Activated naive CD4-positive, alpha-beta T cell treated with anti-CD3 and anti-CD28 coated beads, Interleukin-2, amount 50 U/mL, for 16 hours (primary cell): ENCODE measurements around the gene ABCD1.
"Not testable (repeated sequence)": the region's sequence is repeated elsewhere in the genome, so short reads cannot be mapped to it uniquely, and the experiment has no call there.

Source experiments
- DNase-seq: peaks from one replicate; pipeline ENCODE4 v3.0.0-alpha.2; 2020

The ABCD1 gene

DNA sequence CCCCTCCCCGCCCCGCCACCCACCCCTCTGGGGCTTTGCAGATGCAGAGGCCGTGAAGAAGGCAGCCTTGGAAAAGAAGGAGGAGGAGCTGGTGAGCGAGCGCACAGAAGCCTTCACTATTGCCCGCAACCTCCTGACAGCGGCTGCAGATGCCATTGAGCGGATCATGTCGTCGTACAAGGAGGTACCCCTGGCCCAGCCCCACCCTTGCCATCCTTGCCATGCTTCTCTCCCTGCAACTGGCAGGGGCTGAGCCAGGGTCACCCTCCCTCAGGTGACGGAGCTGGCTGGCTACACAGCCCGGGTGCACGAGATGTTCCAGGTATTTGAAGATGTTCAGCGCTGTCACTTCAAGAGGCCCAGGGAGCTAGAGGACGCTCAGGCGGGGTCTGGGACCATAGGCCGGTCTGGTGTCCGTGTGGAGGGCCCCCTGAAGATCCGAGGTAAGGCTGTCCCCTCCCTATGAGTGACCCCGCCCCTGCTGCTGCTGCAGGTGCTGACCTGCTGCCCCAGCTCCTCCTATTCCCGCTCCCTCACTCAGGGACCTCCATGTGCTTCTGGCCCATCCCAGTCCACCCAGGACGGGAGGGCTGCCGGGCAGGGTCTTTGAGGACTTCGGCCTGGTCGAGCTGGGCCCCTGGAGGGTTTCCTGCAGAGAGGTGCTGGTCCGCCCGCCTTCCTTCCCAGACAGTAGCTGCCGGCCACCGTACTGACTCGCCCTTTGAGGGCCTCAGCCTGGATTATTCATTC lies 11.6 kb downstream of the ABCD1 start:
- DNase-seq: no peak

DNA sequence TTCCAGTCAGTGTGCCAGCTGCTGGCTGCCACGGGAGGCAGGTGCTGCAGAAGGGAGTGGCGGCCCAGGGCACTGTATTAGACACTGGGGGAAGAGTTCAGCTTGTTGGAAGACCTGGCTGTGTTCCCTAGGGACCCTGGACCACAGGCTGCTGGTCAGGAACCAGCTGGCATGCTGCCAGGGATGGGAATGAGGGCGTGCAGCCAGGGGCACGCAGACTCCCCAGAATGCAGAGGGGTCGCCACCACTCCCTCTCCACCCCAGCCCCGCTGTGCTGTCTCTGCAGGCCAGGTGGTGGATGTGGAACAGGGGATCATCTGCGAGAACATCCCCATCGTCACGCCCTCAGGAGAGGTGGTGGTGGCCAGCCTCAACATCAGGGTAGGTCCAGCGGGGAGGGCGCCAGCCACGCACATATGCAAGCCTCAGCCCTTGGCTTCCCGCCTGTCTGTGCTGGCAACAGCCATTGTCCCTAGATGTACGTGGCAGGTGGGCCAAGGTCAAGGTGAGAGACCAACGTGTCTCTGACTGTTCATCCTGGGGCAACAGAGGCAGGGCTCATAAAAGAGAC lies 12.3 kb downstream of the ABCD1 start:
- no peak for DNase-seq

DNA sequence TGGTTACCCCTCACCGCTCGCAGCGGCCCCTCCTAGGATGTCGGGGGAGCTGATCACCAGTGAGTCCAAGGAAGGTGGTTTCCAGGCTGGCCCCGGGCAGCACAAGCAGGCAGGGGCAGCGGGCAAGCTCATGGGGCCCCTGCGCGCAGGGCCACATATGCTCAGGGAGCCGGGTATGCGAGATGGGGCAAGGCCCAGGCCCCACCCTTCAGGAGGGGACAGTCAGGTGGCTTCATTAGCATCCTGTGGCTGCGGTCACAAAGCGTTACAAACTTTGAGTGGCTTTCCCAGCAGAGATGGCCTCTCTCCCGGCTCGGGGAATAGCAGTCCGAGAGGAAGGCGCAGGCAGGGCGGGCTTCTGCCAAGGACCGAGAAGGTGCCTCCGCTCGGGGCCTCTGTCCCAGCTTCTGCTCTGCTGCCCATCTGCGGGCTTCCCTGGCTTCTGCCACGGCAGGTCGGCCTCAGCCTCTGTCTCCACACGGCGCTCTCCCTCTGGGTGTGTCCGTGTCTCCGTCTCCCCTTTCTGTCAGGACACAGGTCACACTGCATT lies 13.5 kb downstream of the ABCD1 start:
- no peak for DNase-seq

DNA sequence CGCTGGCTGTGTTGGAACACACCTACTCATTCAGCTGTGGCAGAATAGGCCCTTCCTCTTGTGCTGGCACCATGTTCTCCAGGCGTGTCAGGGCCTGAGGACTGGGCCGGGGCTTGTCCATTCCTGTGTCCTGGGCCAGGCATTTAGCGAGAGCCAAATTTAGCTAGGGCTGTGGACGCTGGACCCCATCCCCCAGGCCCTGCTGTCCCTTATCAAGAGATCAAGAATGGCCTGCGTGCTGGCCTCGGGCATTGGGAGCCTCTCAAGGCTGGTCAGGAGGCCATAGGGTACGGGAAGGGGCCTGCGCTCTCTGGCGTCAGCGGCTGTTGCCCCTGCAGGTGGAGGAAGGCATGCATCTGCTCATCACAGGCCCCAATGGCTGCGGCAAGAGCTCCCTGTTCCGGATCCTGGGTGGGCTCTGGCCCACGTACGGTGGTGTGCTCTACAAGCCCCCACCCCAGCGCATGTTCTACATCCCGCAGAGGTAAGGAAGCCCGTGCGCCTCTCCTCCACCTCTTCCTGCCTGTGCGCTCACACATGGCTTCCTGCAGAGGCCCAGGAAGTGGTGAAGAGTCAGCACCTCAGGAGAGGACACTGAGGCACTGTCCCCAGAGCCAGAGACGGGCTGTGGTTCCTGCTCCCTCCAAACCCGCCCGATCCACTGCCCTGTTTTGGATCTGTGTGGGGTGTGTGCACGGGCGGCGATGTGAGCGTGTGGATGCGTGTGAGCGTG lies 15.3 kb downstream of the ABCD1 start:
- DNase-seq: no peak

DNA sequence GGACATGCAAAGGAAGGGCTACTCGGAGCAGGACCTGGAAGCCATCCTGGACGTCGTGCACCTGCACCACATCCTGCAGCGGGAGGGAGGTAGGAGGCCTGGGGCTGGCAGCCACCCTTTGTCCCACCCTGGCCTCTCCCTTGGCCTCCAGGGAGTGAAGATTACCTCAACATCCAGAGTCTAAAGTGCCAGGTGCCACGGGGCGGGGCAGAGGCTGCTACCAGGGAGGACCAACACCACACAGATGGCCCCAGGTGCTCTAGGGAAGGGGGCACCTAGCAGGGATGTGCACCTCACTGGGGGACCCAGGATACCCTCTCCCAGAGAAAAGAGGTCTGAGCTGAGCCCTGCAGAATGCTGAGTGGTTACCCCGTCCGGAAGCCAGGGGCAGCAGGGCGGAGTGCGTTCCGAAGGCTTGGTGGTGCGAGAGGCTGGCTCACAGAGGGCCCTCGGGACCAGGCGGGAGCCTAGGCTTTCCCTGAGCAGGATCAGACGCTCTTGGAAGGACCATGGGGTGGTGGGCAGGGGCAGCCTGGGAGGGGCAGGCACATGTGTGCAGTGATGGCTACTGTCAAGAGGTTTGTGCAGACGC lies 16.1 kb downstream of the ABCD1 start:
- DNase-seq: no peak

DNA sequence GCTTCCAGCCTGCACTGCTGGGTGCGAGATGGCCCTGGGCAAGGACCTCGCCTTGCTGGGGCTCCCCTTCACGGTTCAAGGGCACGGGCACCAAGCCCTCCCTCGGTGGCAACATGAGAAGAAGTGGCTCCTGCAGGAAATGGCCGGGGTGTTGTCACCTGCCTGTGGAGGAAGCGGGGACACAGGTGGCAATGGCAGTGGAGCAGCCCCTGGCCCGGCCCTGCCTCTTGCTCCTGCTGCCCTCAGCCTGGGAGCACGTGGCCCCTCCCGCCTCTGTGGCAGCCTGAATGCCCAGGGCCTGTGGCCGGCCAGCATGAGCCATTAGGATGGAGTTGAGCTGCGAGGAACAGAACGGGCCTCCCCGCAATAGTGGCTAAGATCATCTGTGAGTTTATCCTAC lies 16.8 kb downstream of the ABCD1 start:
- DNase-seq: no peak

DNA sequence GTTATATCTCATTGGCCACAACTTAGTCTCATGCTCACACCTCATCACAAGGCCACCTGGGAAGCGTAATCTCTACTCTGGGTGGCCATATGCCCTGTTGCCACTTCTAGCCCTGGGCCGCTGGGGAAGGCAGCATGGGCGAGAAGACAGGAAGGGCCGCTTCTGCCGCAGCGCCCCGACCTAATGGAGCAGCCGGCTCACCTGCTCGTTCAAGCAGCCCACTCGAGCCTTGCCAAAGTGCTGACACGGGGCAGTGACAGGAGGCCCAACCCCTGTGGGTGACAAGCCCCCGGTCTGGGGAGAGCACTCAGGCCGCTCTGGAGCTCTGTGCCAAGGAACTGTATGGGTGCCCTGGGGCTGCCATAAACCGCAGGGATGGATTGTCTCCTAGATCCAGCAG lies 17.5 kb downstream of the ABCD1 start:
- DNase-seq: not testable (repeated sequence)

DNA sequence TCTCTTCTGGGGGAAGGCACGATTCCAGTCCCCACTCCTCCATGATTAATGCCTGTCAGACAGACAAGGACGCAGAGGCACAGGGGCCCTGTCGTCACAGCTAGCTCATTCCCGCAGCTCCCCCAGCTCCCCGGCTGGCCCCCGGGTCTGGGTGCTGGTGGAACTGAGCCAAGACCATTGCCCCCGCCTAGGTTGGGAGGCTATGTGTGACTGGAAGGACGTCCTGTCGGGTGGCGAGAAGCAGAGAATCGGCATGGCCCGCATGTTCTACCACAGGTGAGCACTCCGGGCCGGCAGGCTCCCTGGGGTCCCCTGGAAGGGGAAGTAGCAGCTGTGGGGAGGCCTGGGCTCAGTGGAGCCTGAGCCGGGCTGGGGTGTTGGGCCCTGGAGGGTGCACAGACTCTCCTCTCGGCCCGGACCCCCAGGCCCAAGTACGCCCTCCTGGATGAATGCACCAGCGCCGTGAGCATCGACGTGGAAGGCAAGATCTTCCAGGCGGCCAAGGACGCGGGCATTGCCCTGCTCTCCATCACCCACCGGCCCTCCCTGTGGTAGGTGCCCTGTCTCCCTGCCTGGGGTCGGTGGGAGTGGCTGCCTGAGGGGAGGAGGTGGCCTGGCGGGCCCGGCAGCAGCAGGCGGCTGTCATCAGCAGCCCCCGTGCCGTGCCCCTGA lies 18.3 kb downstream of the ABCD1 start:
- not testable (repeated sequence) for DNase-seq

DNA sequence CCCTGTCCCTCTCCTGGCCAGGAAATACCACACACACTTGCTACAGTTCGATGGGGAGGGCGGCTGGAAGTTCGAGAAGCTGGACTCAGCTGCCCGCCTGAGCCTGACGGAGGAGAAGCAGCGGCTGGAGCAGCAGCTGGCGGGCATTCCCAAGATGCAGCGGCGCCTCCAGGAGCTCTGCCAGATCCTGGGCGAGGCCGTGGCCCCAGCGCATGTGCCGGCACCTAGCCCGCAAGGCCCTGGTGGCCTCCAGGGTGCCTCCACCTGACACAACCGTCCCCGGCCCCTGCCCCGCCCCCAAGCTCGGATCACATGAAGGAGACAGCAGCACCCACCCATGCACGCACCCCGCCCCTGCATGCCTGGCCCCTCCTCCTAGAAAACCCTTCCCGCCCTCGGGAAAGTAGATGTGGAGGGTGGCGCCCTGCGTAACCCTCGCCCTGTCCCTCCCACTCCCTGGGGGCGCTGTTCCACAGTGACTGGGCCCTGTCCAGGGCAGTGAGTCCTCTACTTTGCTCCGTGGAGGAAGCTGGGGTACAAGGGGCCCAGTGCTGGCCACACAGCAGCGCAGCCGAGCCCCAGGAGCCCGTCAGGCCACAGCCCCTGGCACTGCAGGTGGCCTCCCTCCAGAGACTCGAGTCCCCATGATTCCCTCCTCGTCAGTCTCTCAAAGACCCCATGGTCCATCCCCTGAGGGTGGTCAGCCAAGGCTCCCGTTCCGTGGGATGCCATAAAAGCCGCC lies 19.0 kb downstream of the ABCD1 start:
- DNase-seq: not testable (repeated sequence)

DNA sequence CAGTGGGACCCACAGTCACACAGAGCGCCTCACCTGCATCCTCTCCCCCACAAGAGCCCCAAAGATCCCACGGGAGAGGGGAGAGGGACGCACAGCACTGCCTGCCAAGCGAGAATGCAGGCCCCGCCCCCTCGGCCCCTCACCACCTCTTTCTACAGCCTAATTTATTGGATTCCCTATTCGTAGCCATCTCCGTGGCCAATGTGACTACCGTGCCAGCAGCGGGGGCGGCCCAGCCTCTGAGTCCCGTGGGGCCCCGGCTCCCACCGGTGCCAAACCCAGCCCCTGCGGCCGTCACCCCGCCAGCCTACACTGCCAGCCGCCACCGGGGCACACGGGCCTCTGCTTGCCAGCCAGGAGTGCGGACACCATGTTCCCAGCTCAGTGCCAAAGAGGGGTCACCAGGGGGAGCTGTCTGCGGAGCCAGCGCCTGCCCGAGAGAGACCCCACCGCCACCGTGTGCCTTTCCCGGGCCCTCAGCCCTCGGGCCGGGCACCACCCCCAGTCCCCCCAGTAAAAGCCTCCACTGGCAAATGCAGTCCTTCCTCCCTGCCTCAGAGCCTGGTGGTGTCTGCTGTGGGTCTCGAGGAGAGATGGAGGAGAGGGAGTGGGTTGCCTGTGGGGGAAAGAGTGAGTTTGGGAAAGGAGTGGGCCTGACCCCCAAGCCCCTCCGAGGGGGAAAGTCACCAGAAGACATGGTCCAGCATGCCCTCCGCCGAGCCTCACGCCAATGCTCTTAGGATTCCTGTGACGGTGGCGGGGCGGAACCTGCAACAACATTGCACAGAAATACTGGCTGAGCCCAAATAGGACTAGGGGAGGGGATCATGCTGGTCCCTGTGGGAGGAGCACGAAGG lies 19.8 kb downstream of the ABCD1 start:
- DNase-seq: no peak

DNA sequence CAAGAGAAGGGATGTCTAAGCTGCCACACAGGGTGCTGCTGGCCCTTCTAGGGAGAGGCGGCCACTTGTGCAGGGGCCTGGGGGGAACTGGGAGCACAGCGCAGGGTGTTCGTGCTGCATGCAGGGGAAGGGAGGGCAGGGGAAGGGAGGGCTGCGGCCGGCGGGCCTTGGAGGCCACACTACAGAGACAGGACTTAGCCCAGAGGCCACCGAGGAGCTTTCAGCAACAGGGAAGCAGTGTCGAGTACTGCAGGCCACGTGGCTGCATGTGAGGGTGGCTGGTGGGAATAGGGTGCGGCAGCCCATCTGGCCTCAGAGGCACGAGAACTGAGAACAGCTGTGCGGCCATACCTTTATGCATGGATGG lies 20.4 kb downstream of the ABCD1 start:
- DNase-seq: not testable (repeated sequence)

DNA sequence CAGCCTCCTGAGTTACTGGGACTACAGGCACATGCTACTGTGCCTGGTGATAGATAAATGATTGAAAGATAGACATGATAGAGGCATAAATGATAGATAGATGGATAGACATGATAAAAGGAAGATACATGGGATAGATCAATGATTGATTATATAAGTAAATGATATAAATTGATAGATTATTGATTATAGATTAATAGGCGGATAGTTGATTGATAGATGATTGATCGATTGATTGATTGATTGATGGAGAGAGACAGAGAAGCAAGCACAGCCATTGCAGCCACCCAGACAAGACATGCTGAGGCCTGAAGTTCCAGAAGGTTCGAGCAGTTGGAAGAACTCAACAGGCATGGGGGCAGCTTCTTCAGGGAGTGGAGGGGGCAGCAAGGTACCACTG lies 21.7 kb downstream of the ABCD1 start:
- DNase-seq: no peak

DNA sequence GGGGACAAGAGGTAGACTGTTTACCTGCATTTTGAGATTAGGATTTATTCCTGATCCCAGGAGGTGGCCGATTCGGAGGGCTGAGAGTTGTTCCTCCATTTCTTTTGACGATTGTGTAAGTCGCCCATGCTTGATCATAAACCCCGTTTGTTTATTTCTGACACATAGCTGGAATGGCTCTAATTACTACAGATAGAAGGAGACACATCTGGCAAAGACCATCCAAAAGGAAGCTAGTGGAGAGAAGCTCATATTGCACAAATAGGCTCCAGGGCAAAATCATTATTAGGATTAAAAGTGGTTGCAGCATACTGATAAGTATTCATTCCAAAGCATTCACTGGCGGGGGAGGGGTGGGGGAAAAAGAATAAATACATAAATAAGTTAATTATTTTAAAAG lies 22.3 kb downstream of the ABCD1 start:
- DNase-seq: not testable (repeated sequence)

DNA sequence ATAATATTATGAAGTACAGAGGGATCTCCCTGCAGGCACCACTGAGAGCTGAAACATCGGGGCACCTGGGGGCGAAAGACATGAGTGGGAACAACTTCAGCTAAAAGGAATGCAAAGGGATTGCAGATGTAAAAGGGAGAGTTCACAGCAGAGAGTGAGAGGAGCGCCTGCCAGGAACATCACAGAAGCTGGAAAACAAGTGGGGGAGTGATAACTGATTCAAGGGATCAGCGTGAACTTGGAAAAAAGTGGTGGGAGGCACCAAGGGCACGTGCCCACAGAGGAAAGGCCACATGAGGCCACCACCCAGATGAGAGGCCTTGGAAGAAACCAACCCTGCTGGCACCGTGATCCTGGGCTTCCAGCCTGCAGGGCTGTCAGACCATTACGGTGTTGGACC lies 24.4 kb downstream of the ABCD1 start:
- DNase-seq: not testable (repeated sequence)

DNA sequence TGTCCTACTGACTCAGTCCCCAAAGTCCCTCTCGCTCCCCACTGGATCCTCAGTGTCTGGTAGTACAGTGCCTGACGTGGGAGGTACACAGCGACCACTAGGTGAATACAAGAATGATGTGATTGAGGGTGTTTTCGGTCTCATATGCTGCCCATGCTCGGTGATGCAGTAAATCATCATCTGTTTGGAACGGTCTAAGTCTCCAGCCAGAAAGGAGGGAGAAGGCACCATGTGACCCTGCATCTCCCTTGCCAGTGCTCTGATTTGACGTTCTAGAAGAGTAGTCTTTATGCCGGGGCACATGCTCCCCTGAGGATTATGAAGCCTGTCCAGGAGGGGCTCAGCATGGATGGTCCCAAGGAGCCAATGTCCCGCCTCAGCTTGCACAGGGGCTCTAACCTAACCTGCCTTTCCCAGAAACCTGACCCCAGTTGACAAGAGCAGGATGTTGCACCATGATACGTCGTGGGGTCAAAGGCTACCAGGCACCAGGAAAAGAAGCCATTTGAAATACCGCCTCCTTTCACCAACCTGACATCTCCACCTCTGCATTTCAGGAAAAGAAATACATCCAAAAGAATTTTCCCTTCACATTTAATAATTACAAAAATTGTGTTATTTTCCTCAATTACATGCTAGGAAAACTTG lies 25.6 kb downstream of the ABCD1 start:
- no peak for DNase-seq

DNA sequence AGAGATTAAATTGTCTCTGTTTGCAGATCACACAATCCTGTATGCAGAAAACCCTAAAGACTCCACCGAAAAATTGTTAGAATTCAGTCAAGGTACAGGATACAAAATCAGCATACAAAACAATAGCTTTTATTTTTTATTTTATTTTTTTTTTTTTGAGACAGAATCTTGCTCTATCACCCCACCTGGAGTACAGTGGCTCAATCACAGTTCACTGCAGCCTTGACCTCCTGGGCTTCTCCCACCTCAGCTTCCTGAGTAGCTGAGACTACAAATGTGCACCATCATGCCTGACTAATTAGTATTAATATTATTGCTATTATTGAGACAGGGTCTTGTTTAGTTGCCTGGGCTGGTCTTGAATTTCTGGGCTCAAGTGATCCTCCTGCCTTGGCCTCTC lies 30.5 kb downstream of the ABCD1 start:
- DNase-seq: no peak

DNA sequence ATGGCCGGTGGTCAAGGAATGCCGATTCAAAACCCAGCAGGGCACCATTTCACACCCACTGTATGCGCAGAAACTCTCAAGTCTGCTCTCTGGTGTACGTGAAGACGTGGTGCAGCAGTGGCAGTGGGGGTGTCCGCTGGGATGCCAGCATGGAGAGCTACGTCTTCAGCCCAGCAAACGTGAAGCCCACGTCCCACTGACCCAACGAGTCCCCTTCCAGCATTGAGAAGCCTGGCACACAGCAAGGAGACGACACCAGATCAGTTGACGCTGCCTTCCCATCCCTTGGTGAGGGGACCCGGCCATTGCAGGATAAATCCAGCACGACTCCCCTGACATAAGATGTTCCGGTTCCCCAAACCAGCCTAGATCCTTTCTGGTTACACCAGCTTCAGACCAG lies 37.2 kb downstream of the ABCD1 start:
- no peak for DNase-seq

DNA sequence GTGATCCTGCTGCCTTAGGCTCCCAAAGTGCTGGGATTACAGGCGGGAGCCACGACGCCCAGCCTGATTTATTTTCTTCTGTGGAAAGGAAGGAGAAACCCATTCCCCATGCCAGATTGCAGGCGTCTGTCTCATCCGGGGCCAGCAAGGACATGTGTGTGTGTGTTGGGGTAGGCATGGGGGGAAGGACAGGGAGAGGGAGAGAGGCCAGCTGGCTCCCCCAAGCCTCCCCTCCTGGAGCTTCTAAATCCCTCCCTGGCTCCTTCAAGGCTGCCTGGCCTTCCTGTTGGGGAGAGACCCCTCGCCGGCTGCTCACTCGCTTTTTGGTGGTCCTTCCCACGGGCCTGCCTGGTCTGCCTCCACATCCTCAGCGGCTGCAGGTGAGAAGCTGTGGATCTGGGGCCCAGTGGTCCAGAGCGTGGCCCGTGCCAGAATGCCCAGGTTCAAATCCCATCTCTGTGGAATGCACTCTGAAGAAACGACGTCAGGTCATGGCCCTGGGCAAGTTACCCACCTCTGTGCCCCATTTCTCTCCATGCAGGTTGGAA lies 38.0 kb downstream of the ABCD1 start:
- no peak for DNase-seq

DNA sequence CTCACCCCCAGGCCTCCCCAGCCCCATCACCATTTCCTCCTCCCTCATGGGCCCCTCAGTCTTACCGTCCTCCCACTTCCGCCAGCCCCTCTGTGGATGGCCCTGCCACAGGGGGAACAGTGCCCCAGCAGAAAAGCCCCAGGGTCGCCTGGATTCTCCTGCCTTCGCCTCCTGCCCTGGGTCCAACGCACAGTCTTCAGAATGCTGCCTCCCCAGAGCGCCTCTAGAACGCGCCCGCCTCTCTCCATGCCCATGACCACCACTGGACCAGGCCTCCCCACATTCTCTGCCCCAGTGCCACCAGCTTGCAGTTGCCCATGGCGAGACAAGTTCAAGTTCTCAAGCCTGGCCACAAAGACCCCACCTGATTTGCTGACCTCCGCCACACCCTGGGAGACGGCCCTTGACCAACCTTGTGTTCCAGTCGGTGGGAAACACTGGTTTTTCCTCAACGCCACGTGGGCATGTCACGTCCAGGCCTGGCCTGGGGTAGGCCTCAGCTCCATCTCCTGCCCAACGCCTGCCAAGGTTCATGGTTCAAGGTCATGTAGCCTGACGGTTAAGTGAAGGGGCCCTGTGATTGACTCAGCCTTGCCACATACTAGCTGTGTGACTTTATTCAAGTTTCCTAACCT lies 38.8 kb downstream of the ABCD1 start:
- peak; percentile 5 for DNase-seq
